Astrocyte (in vitro differentiated cells and primary cell): ENCODE data around the gene HOXD9.

Experiments
- CTCF ChIP-seq: IDR thresholded peaks from 2 replicates; pipeline ENCODE4 v1.5.1; 2011; ENCODE audit warnings: low read depth, mild to moderate bottlenecking, inconsistent platforms, low read length, moderate library complexity; ENCODE audit not compliant: insufficient read depth
- EZH2 ChIP-seq: IDR thresholded peaks from 2 replicates; pipeline ENCODE4 v1.6.1; 2012; ENCODE audit warnings: mild to moderate bottlenecking, low read length, inconsistent platforms; ENCODE audit not compliant: insufficient read depth

GRCh38 chr2:176125772-176126054 lies 3.2 kb downstream of the HOXD9 start:
- TF ChIP-seq CTCF (no peak), EZH2 (no peak)
